ENCODE measurements around the gene NAPG.
"Not testable (repeated sequence)": the region's sequence is repeated elsewhere in the genome, so short reads cannot be mapped to it uniquely, and the experiment has no call there.

- not testable (repeated sequence) for TF ChIP-seq CTCF (IDR thresholded peaks at IDR 0.05; ENCODE audit: poor library complexity); EZH2phosphoT487 (IDR thresholded peaks at IDR 0.05; ENCODE audit: low read depth, severe bottlenecking, unreplicated experiment); EZH2 (IDR thresholded peaks at IDR 0.05; ENCODE audit: borderline replicate concordance)
Observed at GRCh38 chr18:10577842-10578572, 52.2 kb downstream of the NAPG start.
